Gastrocnemius medialis (tissue), 4 donors: ENCODE data around the gene KPNA6. TPM values are rescaled to one million over a fixed set of nuclear protein-coding genes. Genes with fewer than 3 reads are reported as not detected.
"Not testable (repeated sequence)": the region's sequence is repeated elsewhere in the genome, so short reads cannot be mapped to it uniquely, and the experiment has no call there.

Experiments used
- ATAC-seq, 2 donors: fragments of 150-250 bp; one replicate each; pipeline ENCODE4 v1.9.1; 2016
- DNase-seq, 2 donors: peaks; one replicate each; pipeline ENCODE4 v3.0.0-alpha.2; 2019
- H3K27ac ChIP-seq, 4 donors: fragments of 200-600 bp; sonication (generic); 1 replicate in 1 of 4; 2 replicates in 3 of 4; pipeline ENCODE4 v1.5.1; 2016 to 2018; ENCODE audit warnings: mild to moderate bottlenecking in 2 of 4, moderate library complexity in 1 of 4
- H3K27me3 ChIP-seq, 3 donors: fragments of 200-600 bp; sonication (generic) in 2 of 3; 1 replicate in 1 of 3; 2 replicates in 2 of 3; pipeline versions ENCODE4 v1.5.1 to v1.6.0; 2016 to 2019; ENCODE audit warnings: mild to moderate bottlenecking in 1 of 3, moderate library complexity in 1 of 3
- H3K36me3 ChIP-seq, 2 donors: fragments of 200-600 bp; sonication (generic) in 1 of 2; one replicate each; pipeline ENCODE4 v1.5.1; 2017 to 2018
- H3K4me1 ChIP-seq, 2 donors: fragments of 200-600 bp; sonication (generic) in 1 of 2; one replicate each; pipeline ENCODE4 v1.5.1; 2016 to 2017; ENCODE audit warnings: mild to moderate bottlenecking in 2 of 2
- H3K4me3 ChIP-seq, 4 donors: fragments of 200-600 bp; sonication (generic) in 3 of 4; 1 replicate in 1 of 4; 2 replicates in 3 of 4; pipeline ENCODE4 v1.5.1; 2016 to 2019; ENCODE audit warnings: mild to moderate bottlenecking in 2 of 4
- H3K9me3 ChIP-seq, 3 donors: fragments of 200-600 bp; sonication (generic) in 2 of 3; 1 replicate in 1 of 3; 2 replicates in 2 of 3; pipeline ENCODE4 v1.5.1; 2016 to 2019
- POLR2A ChIP-seq, 2 donors: fragments of 450-650 bp; IDR thresholded peaks; one replicate each; pipeline ENCODE4 v1.6.1; 2017; ENCODE audit warnings: antibody characterized with exemption in 2 of 2, mild to moderate bottlenecking in 2 of 2, moderate library complexity in 2 of 2
- in situ Hi-C, 4 donors: fragments of 200-750 bp; cut with MboI; loops; one replicate each; pipeline versions ENCODE4 v1.15.0 to v1.8.0; 2017; ENCODE audit warnings: low sequenced_read_pairs in 4 of 4
- intact Hi-C: fragments of 100-400 bp; cut with DNase I; formaldehyde crosslinking; loops from one replicate; pipeline ENCODE4 v1.15.1; 2023; ENCODE audit warnings: low total_unique reads
- total RNA-seq, 4 donors: library from RNA; depleted of rRNA; stranded (reverse); fragments of >200 nt; gene quantifications; one replicate each; pipeline versions ENCODE4 v1.1.0 to v1.2.3, GENCODE V29; 2016
- TF ChIP-seq, protein P1 (sequence below), 5 experiments: fragments of 450-650 bp in 3 of 5; fragments of 200-600 bp in 2 of 5; sonication (generic) in 2 of 5; IDR thresholded peaks in 4 of 5; conservative IDR thresholded peaks in 1 of 5; 1 replicate in 4 of 5; 2 replicates in 1 of 5; pipeline ENCODE4 v1.5.1; 2016 to 2019; ENCODE audit warnings: antibody characterized with exemption in 5 of 5, mild to moderate bottlenecking in 3 of 5, moderate library complexity in 3 of 5

The KPNA6 gene
- total RNA-seq: 10 to 100 TPM; 67.3 to 80.7 (median 74.4) TPM

DNA sequence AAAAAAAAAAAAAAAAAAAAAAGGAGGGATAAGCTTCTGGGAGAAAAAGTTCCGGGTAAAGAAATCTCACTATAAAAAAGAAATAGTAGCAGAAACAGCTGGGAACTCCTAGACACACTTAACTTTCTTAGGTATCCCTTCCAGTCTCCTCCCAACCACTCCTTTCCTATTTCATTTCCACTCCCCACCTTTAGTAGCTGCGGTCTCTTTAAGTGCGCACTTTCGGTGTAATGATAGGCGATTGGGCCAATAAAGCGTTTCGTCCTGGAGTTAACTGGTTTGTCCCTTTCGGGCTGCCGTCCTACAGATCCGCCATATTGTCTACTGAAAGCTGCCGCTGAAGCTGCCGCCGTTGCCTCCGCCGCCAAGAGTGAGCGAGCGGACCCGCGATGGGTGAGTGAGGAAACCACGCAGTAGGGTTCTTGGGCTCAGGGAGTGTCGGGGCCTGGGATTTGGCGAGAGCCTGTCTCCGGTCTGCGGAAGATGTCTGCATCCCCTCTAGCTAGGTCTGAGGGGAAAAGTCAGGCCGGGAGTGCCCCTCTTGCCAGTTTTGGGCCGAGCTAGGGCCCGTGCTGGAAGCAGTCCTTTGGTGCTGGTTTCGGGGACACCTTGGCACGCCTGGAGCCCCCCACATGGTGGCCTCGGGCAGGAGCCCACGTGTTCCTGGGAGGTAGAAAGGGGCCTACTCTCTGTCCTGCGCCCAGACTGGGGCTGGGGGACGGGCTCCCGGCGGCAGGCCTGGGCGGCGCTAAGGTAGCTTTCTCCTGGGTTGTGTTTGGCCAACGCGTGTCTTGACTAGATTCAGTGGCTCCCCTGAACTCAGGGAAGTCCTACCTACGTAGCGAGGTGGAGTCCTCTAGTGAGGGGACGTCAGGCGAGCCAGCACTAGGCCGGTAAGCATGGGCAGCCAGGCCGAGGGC is at the start of gene KPNA6:
KPNA6 (plus strand) TSS at position 315 of the 920 bp plus-strand sequence; CDS start at position 390, 75 bp downstream.
- Histone ChIP-seq H3K27ac (peak within 1 kb of the TSS; percentile 94 to 99 (median 96)), H3K9me3 (no peaks in the 10 kb centered on the region), H3K4me3 (peak within 1 kb of the TSS; percentile 86 to 98 (median 98)), H3K36me3 (no peaks in the 10 kb centered on the region), H3K27me3 (no peaks in the 10 kb centered on the region), H3K4me1 (peaks cover 40% of the 10 kb centered on the region in 2 donors)
- TF ChIP-seq POLR2A (IDR thresholded peaks at IDR 0.05): peak; percentile 60 to 74
- TF ChIP-seq, protein P1, sequence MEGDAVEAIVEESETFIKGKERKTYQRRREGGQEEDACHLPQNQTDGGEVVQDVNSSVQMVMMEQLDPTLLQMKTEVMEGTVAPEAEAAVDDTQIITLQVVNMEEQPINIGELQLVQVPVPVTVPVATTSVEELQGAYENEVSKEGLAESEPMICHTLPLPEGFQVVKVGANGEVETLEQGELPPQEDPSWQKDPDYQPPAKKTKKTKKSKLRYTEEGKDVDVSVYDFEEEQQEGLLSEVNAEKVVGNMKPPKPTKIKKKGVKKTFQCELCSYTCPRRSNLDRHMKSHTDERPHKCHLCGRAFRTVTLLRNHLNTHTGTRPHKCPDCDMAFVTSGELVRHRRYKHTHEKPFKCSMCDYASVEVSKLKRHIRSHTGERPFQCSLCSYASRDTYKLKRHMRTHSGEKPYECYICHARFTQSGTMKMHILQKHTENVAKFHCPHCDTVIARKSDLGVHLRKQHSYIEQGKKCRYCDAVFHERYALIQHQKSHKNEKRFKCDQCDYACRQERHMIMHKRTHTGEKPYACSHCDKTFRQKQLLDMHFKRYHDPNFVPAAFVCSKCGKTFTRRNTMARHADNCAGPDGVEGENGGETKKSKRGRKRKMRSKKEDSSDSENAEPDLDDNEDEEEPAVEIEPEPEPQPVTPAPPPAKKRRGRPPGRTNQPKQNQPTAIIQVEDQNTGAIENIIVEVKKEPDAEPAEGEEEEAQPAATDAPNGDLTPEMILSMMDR (IDR thresholded peaks at IDR 0.05 in 4 of 5, conservative IDR thresholded peaks at IDR 0.05 in 1 of 5): peak in 1 of 5 experiments; percentile 24
- DNase-seq: peak; percentile 83 to 91
- ATAC-seq: peak; percentile 89 to 91
- in situ Hi-C loops: no loop called here
- intact Hi-C loops: loop anchor here (1.0 to 10.0 kb wide), 5 partner anchors 35 to 134 kb away; partner anchors contain the start of genes EIF3I, TMEM234 and TXLNA

DNA sequence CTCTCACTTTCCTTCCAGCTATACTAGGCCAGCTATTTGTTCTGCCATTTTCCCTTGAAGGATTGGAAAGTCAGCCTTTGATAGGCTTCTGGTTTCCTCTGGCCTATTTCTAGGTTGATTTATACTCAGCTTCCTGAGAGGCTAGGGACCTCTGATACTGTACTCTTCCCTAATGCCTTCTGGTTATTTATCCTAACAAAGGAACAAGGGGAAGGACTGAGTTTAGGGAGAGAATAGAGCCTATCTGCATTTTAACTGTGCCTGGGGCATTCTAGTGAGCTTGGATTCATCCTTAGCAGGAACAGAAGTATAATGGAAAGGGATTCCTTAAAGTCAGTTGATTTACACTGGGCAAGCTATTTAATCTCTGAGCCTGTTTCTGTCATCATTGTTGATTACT is 46.9 kb upstream of the KPNA6 start:
- intact Hi-C loops: no loop called here
- H3K4me3 ChIP-seq: no peak overlapping the region
- H3K4me1 ChIP-seq: peaks cover 14 to 18% of the 10 kb centered on the region in 2 donors
- peaks cover 3 to 40% of the 10 kb centered on the region in 2 donors for H3K36me3 ChIP-seq
- TF ChIP-seq POLR2A (IDR thresholded peaks at IDR 0.05): no peak
- TF ChIP-seq, protein P1 (IDR thresholded peaks at IDR 0.05 in 4 of 5, conservative IDR thresholded peaks at IDR 0.05 in 1 of 5): no peak
- peak overlapping the region in 3 of 4 donors; percentile 12 to 73 (median 21) for H3K27ac ChIP-seq
- in situ Hi-C loops: no loop called here
- ATAC-seq: no peak
- no peaks in the 10 kb centered on the region for H3K27me3 ChIP-seq
- H3K9me3 ChIP-seq: no peaks in the 10 kb centered on the region
- no peak for DNase-seq

- in situ Hi-C loops: no loop called here
- ATAC-seq (no peak), DNase-seq (no peak)
- no peak overlapping the region for H3K4me3 ChIP-seq
- peaks cover 3 to 29% of the 10 kb centered on the region in 2 donors for H3K36me3 ChIP-seq
- no peaks in the 10 kb centered on the region for H3K27me3 ChIP-seq
- H3K4me1 ChIP-seq: peaks cover 14 to 18% of the 10 kb centered on the region in 2 donors
- H3K27ac ChIP-seq: peak overlapping the region; percentile 66 to 75 (median 70)
- TF ChIP-seq, protein P1 (IDR thresholded peaks at IDR 0.05 in 4 of 5, conservative IDR thresholded peaks at IDR 0.05 in 1 of 5): no peak
- no peak for TF ChIP-seq POLR2A (IDR thresholded peaks at IDR 0.05)
- no peaks in the 10 kb centered on the region for H3K9me3 ChIP-seq
- intact Hi-C loops: no loop called here
These were observed 45.0 kb upstream of the KPNA6 start for GRCh38 chr1:32062867-32063230.

DNA sequence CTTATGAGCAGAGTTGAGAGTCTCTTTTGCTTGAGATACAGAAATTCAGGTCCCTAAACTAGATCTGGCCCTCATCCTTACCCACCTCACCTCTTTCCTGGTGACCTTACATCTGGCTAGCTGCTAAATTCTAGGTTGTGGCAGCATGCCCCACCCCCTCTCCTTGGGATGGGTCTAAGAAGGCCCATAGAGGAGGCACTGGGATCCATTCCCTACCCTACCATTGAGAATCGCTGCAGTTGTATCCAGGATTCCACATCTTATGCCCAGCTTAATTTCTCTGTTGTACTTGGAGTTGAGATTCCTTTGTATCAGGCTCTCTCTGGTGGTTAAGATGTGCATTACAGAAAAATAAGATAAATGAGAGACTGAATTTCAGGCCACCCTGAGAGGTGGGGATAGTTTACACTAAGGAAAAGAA is 44.6 kb upstream of the KPNA6 start:
- Histone ChIP-seq H3K9me3 (no peaks in the 10 kb centered on the region), H3K27me3 (no peaks in the 10 kb centered on the region), H3K4me1 (peaks cover 14 to 18% of the 10 kb centered on the region in 2 donors), H3K27ac (peak overlapping the region; percentile 66 to 75 (median 70)), H3K4me3 (no peak overlapping the region), H3K36me3 (peaks cover 3 to 25% of the 10 kb centered on the region in 2 donors)
- intact Hi-C loops (no loop called here), in situ Hi-C loops (no loop called here)
- TF ChIP-seq, protein P1 (IDR thresholded peaks at IDR 0.05 in 4 of 5, conservative IDR thresholded peaks at IDR 0.05 in 1 of 5): peak; percentile 34 to 64 (median 48)
- TF ChIP-seq POLR2A (IDR thresholded peaks at IDR 0.05): no peak
- DNase-seq: no peak
- ATAC-seq: peak in 1 of 2 donors; percentile 65

GRCh38 chr1:32065613-32066488 is 42.0 kb upstream of the KPNA6 start:
- H3K4me3 ChIP-seq, DNase-seq, H3K27me3 ChIP-seq, H3K9me3 ChIP-seq, intact Hi-C loops, ATAC-seq, H3K36me3 ChIP-seq, in situ Hi-C loops: not testable (repeated sequence)
- peak overlapping the region; percentile 7 to 49 (median 21) for H3K27ac ChIP-seq
- peaks cover 14 to 18% of the 10 kb centered on the region in 2 donors for H3K4me1 ChIP-seq
